ENCODE data around the gene ANTXRL. TPM values are rescaled to one million over a fixed set of nuclear protein-coding genes. Genes with fewer than 3 reads are reported as not detected.
"Not testable (repeated sequence)": the region's sequence is repeated elsewhere in the genome, so short reads cannot be mapped to it uniquely, and the experiment has no call there.

Gene ANTXRL
- total RNA-seq, 1 donor from 2014 or later: not detected

GRCh38 chr10:46294641-46295220 is 7.9 kb downstream of the ANTXRL start:
- DNase-seq (ENCODE audit: low read depth in 2 of 2): no peak

GRCh38 chr10:46295350-46296010 is 8.7 kb downstream of the ANTXRL start:
- not testable (repeated sequence) for DNase-seq (ENCODE audit: low read depth in 2 of 2)

GRCh38 chr10:46296086-46296485 is 9.3 kb downstream of the ANTXRL start:
- not testable (repeated sequence) for DNase-seq (ENCODE audit: low read depth in 2 of 2)

- DNase-seq (ENCODE audit: low read depth in 2 of 2): no peak
These were observed 9.9 kb downstream of the ANTXRL start for GRCh38 chr10:46296641-46297141.

- no peak for DNase-seq (ENCODE audit: low read depth in 2 of 2)
These were observed 10.8 kb downstream of the ANTXRL start for GRCh38 chr10:46297406-46298204.

GRCh38 chr10:46298477-46299285 is 11.9 kb downstream of the ANTXRL start:
- no peak for DNase-seq (ENCODE audit: low read depth in 2 of 2)

- no peak for DNase-seq (ENCODE audit: low read depth in 2 of 2)
These were observed 12.4 kb downstream of the ANTXRL start for GRCh38 chr10:46299286-46299535.

- no peak for DNase-seq (ENCODE audit: low read depth in 2 of 2)
These were observed 13.0 kb downstream of the ANTXRL start for GRCh38 chr10:46299536-46300369.

- DNase-seq (ENCODE audit: low read depth in 2 of 2): not testable (repeated sequence)
These were observed 13.5 kb downstream of the ANTXRL start for GRCh38 chr10:46300370-46300711.

- no peak for DNase-seq (ENCODE audit: low read depth in 2 of 2)
These were observed 14.4 kb downstream of the ANTXRL start for GRCh38 chr10:46301056-46301645.

- no peak for DNase-seq (ENCODE audit: low read depth in 2 of 2)
These were observed 15.1 kb downstream of the ANTXRL start for GRCh38 chr10:46301721-46302479.

- not testable (repeated sequence) for DNase-seq (ENCODE audit: low read depth in 2 of 2)
These were observed 16.1 kb downstream of the ANTXRL start for GRCh38 chr10:46302765-46303352.

- no peak for DNase-seq (ENCODE audit: low read depth in 2 of 2)
These were observed 17.3 kb downstream of the ANTXRL start for GRCh38 chr10:46304062-46304461.

- DNase-seq (ENCODE audit: low read depth in 2 of 2): not testable (repeated sequence)
These were observed 17.9 kb downstream of the ANTXRL start for GRCh38 chr10:46304671-46305070.

GRCh38 chr10:46305079-46305818 is 18.5 kb downstream of the ANTXRL start:
- DNase-seq (ENCODE audit: low read depth in 2 of 2): peak in 1 of 2 donors; percentile 85

GRCh38 chr10:46305986-46306385 is 19.2 kb downstream of the ANTXRL start:
- DNase-seq (ENCODE audit: low read depth in 2 of 2): no peak

GRCh38 chr10:46306516-46307184 is 19.9 kb downstream of the ANTXRL start:
- DNase-seq (ENCODE audit: low read depth in 2 of 2): no peak
